ENCODE data around the gene GNG7.

GNG7 gene

DNA sequence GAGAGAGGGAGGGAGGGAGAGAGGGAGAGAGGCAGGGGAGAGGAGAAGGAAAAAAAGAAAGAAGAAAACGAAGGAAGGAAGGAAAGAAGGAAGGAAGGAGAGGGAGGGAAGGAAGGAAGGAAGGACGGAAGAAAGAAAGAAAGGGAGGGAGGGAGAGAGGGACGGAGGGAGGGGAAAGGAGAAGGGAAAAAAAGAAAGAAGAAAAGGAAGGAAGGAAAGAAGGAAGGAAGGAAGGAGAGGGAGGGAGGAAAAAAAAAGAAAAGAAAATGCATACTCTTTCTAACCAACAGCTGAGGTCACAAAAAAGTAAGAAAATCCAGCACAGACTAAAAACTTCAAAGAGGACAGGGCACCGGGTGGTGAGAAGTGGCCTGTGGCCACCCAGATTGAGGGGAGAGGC, 109.7 kb downstream of the GNG7 start:
- Histone ChIP-seq H3K27me3 (replicated peaks in 2 of 5; ENCODE audit: control insufficient read depth in 4 of 5, insufficient read depth in 5 of 5, low read length in 4 of 5) (no peaks in the 10 kb centered on the region), H3K4me1 (ENCODE audit: control extremely low read depth in 1 of 4, control insufficient read depth in 4 of 4, insufficient read depth in 4 of 4, low read length in 3 of 4) (no peaks in the 10 kb centered on the region), H3K27ac (ENCODE audit: insufficient read depth in 1 of 2, low read depth in 1 of 2, low read length in 2 of 2, poor library complexity in 1 of 2, severe bottlenecking in 2 of 2) (no peak overlapping the region), H3K9me3 (ENCODE audit: control extremely low read depth in 1 of 5, control insufficient read depth in 4 of 5, insufficient read depth in 2 of 5, low read depth in 1 of 5, low read length in 4 of 5) (no peaks in the 10 kb centered on the region), H3K4me3 (ENCODE audit: control insufficient read depth in 1 of 7, extremely low read depth in 1 of 7, insufficient read depth in 4 of 7, low read depth in 2 of 7, low read length in 6 of 7) (no peak overlapping the region), H3K36me3 (ENCODE audit: control insufficient read depth in 4 of 4, insufficient read depth in 4 of 4, low read length in 3 of 4) (no peaks in the 10 kb centered on the region)
- no peak for DNase-seq
- ChIA-PET POLR2A (no interaction called here), CTCF (no interaction called here)
- WGBS (ENCODE audit: insufficient coverage) = 77% methylated on average over 3 of the region's 4 CpGs

DNA sequence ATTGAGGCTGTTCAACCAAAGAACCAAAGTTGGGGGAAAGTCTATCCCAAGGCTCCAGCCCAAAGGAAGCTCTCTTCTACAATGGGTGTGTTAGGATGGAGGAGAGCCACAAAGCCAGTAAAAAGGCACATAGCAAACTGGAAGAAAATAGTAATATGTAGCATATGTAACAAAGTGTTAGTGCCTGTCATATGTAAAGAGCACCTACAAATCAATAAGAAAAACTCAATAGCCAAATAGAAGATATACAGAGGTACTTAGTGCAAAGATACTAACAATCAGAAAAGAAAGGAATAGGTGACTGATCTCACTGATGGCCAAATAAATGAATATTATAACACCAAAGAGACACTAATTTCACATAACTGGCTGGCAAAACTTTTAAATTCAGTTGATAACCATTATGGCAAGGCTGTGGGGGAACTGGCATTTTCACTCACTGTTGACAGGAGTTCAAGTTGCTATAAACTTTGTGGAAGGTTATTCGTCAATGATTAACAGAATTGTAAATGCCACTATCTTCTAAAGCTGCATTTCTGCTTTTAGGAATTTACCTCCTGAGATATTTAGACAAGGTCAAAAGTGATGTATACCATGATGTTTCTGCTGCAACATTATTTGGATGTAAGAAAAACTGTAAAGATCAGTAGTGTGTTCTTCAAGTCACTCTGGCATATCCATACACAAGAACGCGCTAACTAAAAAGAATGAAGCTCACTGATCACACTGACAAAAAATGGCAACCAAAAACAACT, 110.8 kb downstream of the GNG7 start:
- H3K9me3 ChIP-seq (ENCODE audit: control extremely low read depth in 1 of 5, control insufficient read depth in 4 of 5, insufficient read depth in 2 of 5, low read depth in 1 of 5, low read length in 4 of 5) = no peaks in the 10 kb centered on the region
- H3K27me3 ChIP-seq (replicated peaks in 2 of 5; ENCODE audit: control insufficient read depth in 4 of 5, insufficient read depth in 5 of 5, low read length in 4 of 5) = no peaks in the 10 kb centered on the region
- DNase-seq = no peak
- no peak overlapping the region for H3K27ac ChIP-seq (ENCODE audit: insufficient read depth in 1 of 2, low read depth in 1 of 2, low read length in 2 of 2, poor library complexity in 1 of 2, severe bottlenecking in 2 of 2)
- no peak overlapping the region for H3K4me3 ChIP-seq (ENCODE audit: control insufficient read depth in 1 of 7, extremely low read depth in 1 of 7, insufficient read depth in 4 of 7, low read depth in 2 of 7, low read length in 6 of 7)
- WGBS (ENCODE audit: insufficient coverage) = 100% methylated on average over 2 of the region's 3 CpGs
- no peaks in the 10 kb centered on the region for H3K4me1 ChIP-seq (ENCODE audit: control extremely low read depth in 1 of 4, control insufficient read depth in 4 of 4, insufficient read depth in 4 of 4, low read length in 3 of 4)
- ChIA-PET POLR2A (no interaction called here), CTCF (no interaction called here)
- H3K36me3 ChIP-seq (ENCODE audit: control insufficient read depth in 4 of 4, insufficient read depth in 4 of 4, low read length in 3 of 4) = no peaks in the 10 kb centered on the region

DNA sequence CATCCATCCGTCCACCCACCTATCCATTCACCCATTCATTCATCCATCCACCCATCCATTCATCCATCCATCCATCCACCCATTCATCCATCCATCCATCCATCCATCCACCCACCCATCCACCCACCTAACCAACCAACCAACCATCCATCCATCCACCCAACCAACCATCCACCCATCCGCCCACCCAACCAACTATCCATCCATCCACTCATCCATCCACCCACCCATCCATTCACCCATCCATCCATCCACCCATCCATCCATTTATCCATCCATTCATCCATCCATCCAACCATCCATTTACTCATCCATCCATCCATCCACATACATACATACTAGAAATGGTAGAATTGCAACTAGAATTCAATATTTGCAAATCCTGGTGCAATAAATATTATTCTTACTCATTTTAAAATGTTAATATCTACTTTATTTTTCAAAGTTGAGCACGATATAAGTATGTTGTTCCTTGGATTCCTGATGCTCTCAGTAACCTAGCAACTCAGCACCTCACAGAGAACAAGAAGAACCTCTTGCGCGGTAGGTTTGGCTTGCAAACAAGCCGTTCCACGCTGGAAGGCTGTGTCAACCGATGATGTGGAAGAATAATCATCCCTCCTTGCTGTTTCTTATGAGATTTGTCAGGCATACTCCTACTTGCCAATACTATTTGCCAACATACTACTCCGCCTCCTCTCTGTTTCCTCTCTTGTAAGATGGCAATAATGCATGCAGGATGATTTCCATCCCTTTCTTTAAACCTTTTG, 111.7 kb downstream of the GNG7 start:
- POLR2A ChIA-PET = no interaction called here
- Histone ChIP-seq H3K27ac (ENCODE audit: insufficient read depth in 1 of 2, low read depth in 1 of 2, low read length in 2 of 2, poor library complexity in 1 of 2, severe bottlenecking in 2 of 2) (no peak overlapping the region), H3K36me3 (ENCODE audit: control insufficient read depth in 4 of 4, insufficient read depth in 4 of 4, low read length in 3 of 4) (no peaks in the 10 kb centered on the region), H3K4me3 (ENCODE audit: control insufficient read depth in 1 of 7, extremely low read depth in 1 of 7, insufficient read depth in 4 of 7, low read depth in 2 of 7, low read length in 6 of 7) (no peak overlapping the region), H3K4me1 (ENCODE audit: control extremely low read depth in 1 of 4, control insufficient read depth in 4 of 4, insufficient read depth in 4 of 4, low read length in 3 of 4) (no peaks in the 10 kb centered on the region), H3K27me3 (replicated peaks in 2 of 5; ENCODE audit: control insufficient read depth in 4 of 5, insufficient read depth in 5 of 5, low read length in 4 of 5) (no peaks in the 10 kb centered on the region), H3K9me3 (ENCODE audit: control extremely low read depth in 1 of 5, control insufficient read depth in 4 of 5, insufficient read depth in 2 of 5, low read depth in 1 of 5, low read length in 4 of 5) (no peaks in the 10 kb centered on the region)
- DNase-seq = no peak
- 94% methylated on average over 6 of the region's 9 CpGs for WGBS (ENCODE audit: insufficient coverage)
- CTCF ChIA-PET = interaction anchor here (1.5 kb wide), 1 partner anchor 21 kb away, joined by 3 read pairs; no protein-coding TSS in a partner anchor

GRCh38 chr19:2589441-2589840, 113.1 kb downstream of the GNG7 start:
- Histone ChIP-seq H3K36me3 (ENCODE audit: control insufficient read depth in 4 of 4, insufficient read depth in 4 of 4, low read length in 3 of 4) (no peaks in the 10 kb centered on the region), H3K4me1 (ENCODE audit: control extremely low read depth in 1 of 4, control insufficient read depth in 4 of 4, insufficient read depth in 4 of 4, low read length in 3 of 4) (no peaks in the 10 kb centered on the region), H3K9me3 (ENCODE audit: control extremely low read depth in 1 of 5, control insufficient read depth in 4 of 5, insufficient read depth in 2 of 5, low read depth in 1 of 5, low read length in 4 of 5) (no peaks in the 10 kb centered on the region), H3K4me3 (ENCODE audit: control insufficient read depth in 1 of 7, extremely low read depth in 1 of 7, insufficient read depth in 4 of 7, low read depth in 2 of 7, low read length in 6 of 7) (no peak overlapping the region), H3K27me3 (replicated peaks in 2 of 5; ENCODE audit: control insufficient read depth in 4 of 5, insufficient read depth in 5 of 5, low read length in 4 of 5) (no peaks in the 10 kb centered on the region), H3K27ac (ENCODE audit: insufficient read depth in 1 of 2, low read depth in 1 of 2, low read length in 2 of 2, poor library complexity in 1 of 2, severe bottlenecking in 2 of 2) (no peak overlapping the region)
- 95% methylated on average over 8 of the region's 10 CpGs for WGBS (ENCODE audit: insufficient coverage)
- DNase-seq = no peak
- CTCF ChIA-PET = interaction anchor here (1.5 kb wide), 1 partner anchor 22 kb away, joined by 3 read pairs; no protein-coding TSS in a partner anchor
- POLR2A ChIA-PET = no interaction called here

DNA sequence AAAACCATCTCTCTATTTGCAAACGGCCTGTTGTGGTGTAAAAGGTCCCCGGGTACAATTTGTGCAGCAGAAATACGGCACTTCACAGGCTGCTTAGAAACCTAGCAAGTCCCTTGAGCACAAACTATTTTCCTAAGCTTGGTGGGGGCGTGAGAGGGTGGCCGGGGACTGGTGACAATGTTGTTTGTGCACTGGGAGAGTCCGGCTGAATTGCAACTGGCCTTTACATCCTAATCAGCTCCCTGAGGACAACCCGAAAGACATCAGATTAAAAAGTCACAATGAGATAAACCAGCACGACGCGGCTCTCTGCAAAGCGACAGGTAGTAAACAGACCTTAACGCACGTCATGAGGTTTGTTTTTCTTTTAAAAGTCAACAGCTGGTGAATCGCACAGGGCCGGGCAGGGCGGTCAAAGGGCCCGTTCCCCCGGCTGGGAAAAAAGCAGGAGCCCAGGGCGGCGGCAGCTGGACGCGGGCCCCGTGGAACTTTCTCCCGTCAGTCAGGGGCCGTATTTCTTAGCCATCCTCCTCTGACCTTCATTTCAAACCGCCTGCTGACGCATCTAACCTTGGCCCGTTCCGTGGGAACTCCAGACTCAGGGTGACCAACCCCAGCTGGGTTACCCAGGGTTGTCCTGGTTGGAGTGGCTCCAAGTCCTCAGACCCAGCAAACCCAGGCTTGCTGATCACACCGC, 114.3 kb downstream of the GNG7 start:
- POLR2A ChIA-PET = no interaction called here

GRCh38 chr19:2587001-2587719, 115.3 kb downstream of the GNG7 start:
- Histone ChIP-seq H3K9me3 (ENCODE audit: control extremely low read depth in 1 of 5, control insufficient read depth in 4 of 5, insufficient read depth in 2 of 5, low read depth in 1 of 5, low read length in 4 of 5) (peaks cover 0 to 8% (median 3%) of the 10 kb centered on the region in 5 experiments), H3K27ac (ENCODE audit: insufficient read depth in 1 of 2, low read depth in 1 of 2, low read length in 2 of 2, poor library complexity in 1 of 2, severe bottlenecking in 2 of 2) (no peak overlapping the region), H3K4me3 (ENCODE audit: control insufficient read depth in 1 of 7, extremely low read depth in 1 of 7, insufficient read depth in 4 of 7, low read depth in 2 of 7, low read length in 6 of 7) (no peak overlapping the region), H3K4me1 (ENCODE audit: control extremely low read depth in 1 of 4, control insufficient read depth in 4 of 4, insufficient read depth in 4 of 4, low read length in 3 of 4) (no peaks in the 10 kb centered on the region), H3K36me3 (ENCODE audit: control insufficient read depth in 4 of 4, insufficient read depth in 4 of 4, low read length in 3 of 4) (no peaks in the 10 kb centered on the region), H3K27me3 (replicated peaks in 2 of 5; ENCODE audit: control insufficient read depth in 4 of 5, insufficient read depth in 5 of 5, low read length in 4 of 5) (no peaks in the 10 kb centered on the region)
- CTCF ChIA-PET = interaction anchor here (1.0 to 2.1 kb wide), 2 partner anchors 8 to 13 kb away, joined by 3 to 12 read pairs; no protein-coding TSS in a partner anchor
- DNase-seq = no peak
- WGBS (ENCODE audit: insufficient coverage) = 91% methylated on average over 30 of the region's 32 CpGs
- POLR2A ChIA-PET = interaction anchor here (0.6 kb wide), 1 partner anchor 70 kb away, joined by 3 read pairs; no protein-coding TSS in a partner anchor

More for the DNA sequence above, 114.3 kb downstream of the GNG7 start:
- H3K9me3 ChIP-seq (ENCODE audit: control extremely low read depth in 1 of 5, control insufficient read depth in 4 of 5, insufficient read depth in 2 of 5, low read depth in 1 of 5, low read length in 4 of 5) = peaks cover 0 to 6% (median 3%) of the 10 kb centered on the region in 5 experiments
- no peaks in the 10 kb centered on the region for H3K36me3 ChIP-seq (ENCODE audit: control insufficient read depth in 4 of 4, insufficient read depth in 4 of 4, low read length in 3 of 4)
- H3K27ac ChIP-seq (ENCODE audit: insufficient read depth in 1 of 2, low read depth in 1 of 2, low read length in 2 of 2, poor library complexity in 1 of 2, severe bottlenecking in 2 of 2) = no peak overlapping the region
- CTCF ChIA-PET = interaction anchor here (1.0 to 2.1 kb wide), 2 partner anchors 9 to 12 kb away, joined by 3 to 12 read pairs; no protein-coding TSS in a partner anchor
- 98% methylated on average over 22 of the region's 30 CpGs for WGBS (ENCODE audit: insufficient coverage)
- no peaks in the 10 kb centered on the region for H3K4me1 ChIP-seq (ENCODE audit: control extremely low read depth in 1 of 4, control insufficient read depth in 4 of 4, insufficient read depth in 4 of 4, low read length in 3 of 4)
- DNase-seq = no peak
- no peak overlapping the region for H3K4me3 ChIP-seq (ENCODE audit: control insufficient read depth in 1 of 7, extremely low read depth in 1 of 7, insufficient read depth in 4 of 7, low read depth in 2 of 7, low read length in 6 of 7)
- no peaks in the 10 kb centered on the region for H3K27me3 ChIP-seq (replicated peaks in 2 of 5; ENCODE audit: control insufficient read depth in 4 of 5, insufficient read depth in 5 of 5, low read length in 4 of 5)
